Neuronal stem cell (in vitro differentiated cells): ENCODE results near the gene TRMT1.

ENCODE experiments used
- DNase-seq: peaks from one replicate; pipeline ENCODE4 v3.0.0-alpha.2; 2013; ENCODE audit warnings: low spot score
- H2AFZ ChIP-seq: one replicate; pipeline ENCODE4 v1.6.1; 2013; ENCODE audit warnings: mild to moderate bottlenecking, low read length, inconsistent platforms
- H2AK5ac ChIP-seq: 2 replicates; pipeline ENCODE4 v1.6.1; 2013; ENCODE audit warnings: low read depth, mild to moderate bottlenecking, inconsistent platforms, low read length, moderate library complexity, mixed read lengths
- H2BK120ac ChIP-seq: 2 replicates; pipeline ENCODE4 v1.6.1; 2013; ENCODE audit warnings: low read depth, mild to moderate bottlenecking, inconsistent platforms, low read length, moderate library complexity, mixed read lengths
- H2BK12ac ChIP-seq: one replicate; pipeline ENCODE4 v1.6.1; 2013; ENCODE audit warnings: low read length, inconsistent platforms
- H2BK15ac ChIP-seq: 2 replicates; pipeline ENCODE4 v1.6.1; 2013; ENCODE audit warnings: mild to moderate bottlenecking, low read length, inconsistent platforms, mixed read lengths
- H2BK5ac ChIP-seq: one replicate; pipeline ENCODE4 v1.6.1; 2013; ENCODE audit warnings: inconsistent platforms, mild to moderate bottlenecking, low read length, moderate library complexity
- H3K14ac ChIP-seq: one replicate; pipeline ENCODE4 v1.6.1; 2013; ENCODE audit warnings: low read length, inconsistent platforms
- H3K18ac ChIP-seq: 2 replicates; pipeline ENCODE4 v1.6.1; 2013; ENCODE audit warnings: low read length, inconsistent platforms
- H3K23ac ChIP-seq: 2 replicates; pipeline ENCODE4 v1.6.1; 2013; ENCODE audit warnings: low read depth, mild to moderate bottlenecking, mixed read lengths, low read length, inconsistent platforms; ENCODE audit not compliant: poor library complexity
- H3K27ac ChIP-seq: replicated peaks from 3 replicates; pipeline ENCODE4 v1.5.1; 2013; ENCODE audit warnings: low read length, inconsistent platforms
- H3K27me3 ChIP-seq, 3 experiments: 2 replicates each; pipeline ENCODE4 v1.6.1; 2013; ENCODE audit warnings: low read length in 3 of 3, mild to moderate bottlenecking in 2 of 3, inconsistent platforms in 1 of 3, low read depth in 1 of 3, mixed read lengths in 1 of 3, moderate library complexity in 1 of 3; ENCODE audit not compliant: control insufficient read depth in 3 of 3, insufficient read depth in 3 of 3
- H3K36me3 ChIP-seq, 2 donors: replicated peaks in 1 of 2; 2 replicates each; pipeline ENCODE4 v1.6.1; 2013; ENCODE audit warnings: low read length in 2 of 2; ENCODE audit not compliant: control insufficient read depth in 2 of 2, insufficient read depth in 2 of 2
- H3K4ac ChIP-seq: 2 replicates; pipeline ENCODE4 v1.6.1; 2013; ENCODE audit warnings: inconsistent platforms, mild to moderate bottlenecking, low read length, moderate library complexity
- H3K4me1 ChIP-seq, 2 donors: 1 replicate in 1 of 2; 2 replicates in 1 of 2; pipeline ENCODE4 v1.6.1; 2013; ENCODE audit warnings: low read length in 2 of 2, low read depth in 1 of 2; ENCODE audit not compliant: control insufficient read depth in 2 of 2, insufficient read depth in 1 of 2
- H3K4me2 ChIP-seq: one replicate; pipeline ENCODE4 v1.6.1; 2013; ENCODE audit warnings: mild to moderate bottlenecking, low read length, inconsistent platforms; ENCODE audit not compliant: insufficient read depth, poor library complexity, severe bottlenecking
- H3K4me3 ChIP-seq, 2 donors: 2 replicates each; pipeline ENCODE4 v1.5.1; 2013; ENCODE audit warnings: low read length in 2 of 2, mild to moderate bottlenecking in 2 of 2, inconsistent platforms in 1 of 2, moderate library complexity in 1 of 2
- H3K79me1 ChIP-seq: one replicate; pipeline ENCODE4 v1.6.1; 2013; ENCODE audit warnings: low read depth, mild to moderate bottlenecking, inconsistent platforms, low read length, moderate library complexity
- H3K9ac ChIP-seq: one replicate; pipeline ENCODE4 v1.6.1; 2013; ENCODE audit warnings: mild to moderate bottlenecking, low read depth, low read length, inconsistent platforms; ENCODE audit not compliant: poor library complexity
- H3K9me3 ChIP-seq, 2 donors: replicated peaks in 1 of 2; 2 replicates each; pipeline versions ENCODE3 to v1.6.1; 2013; ENCODE audit warnings: low read length in 2 of 2, mild to moderate bottlenecking in 2 of 2, inconsistent platforms in 1 of 2, low read depth in 1 of 2, mixed read lengths in 1 of 2, moderate library complexity in 1 of 2; ENCODE audit not compliant: control insufficient read depth in 2 of 2, insufficient read depth in 1 of 2
- H4K8ac ChIP-seq: one replicate; pipeline ENCODE4 v1.6.1; 2013; ENCODE audit warnings: low read depth, mild to moderate bottlenecking, inconsistent platforms, low read length, moderate library complexity
- H4K91ac ChIP-seq: one replicate; pipeline ENCODE4 v1.6.1; 2013; ENCODE audit warnings: low read length, low read depth, mild to moderate bottlenecking, inconsistent platforms; ENCODE audit not compliant: poor library complexity
- WGBS, 2 donors: extraction: QIAGEN DNeasy Blood & Tissue Kit; methylation state at CpG; one replicate each; pipeline ENCODE4 v1.1.7; 2013; ENCODE audit warnings: missing lambda C conversion rate in 2 of 2, mixed read lengths in 1 of 2; ENCODE audit not compliant: insufficient read length in 2 of 2, insufficient replicate concordance in 1 of 2; ENCODE audit errors: extremely low coverage in 2 of 2; 5-methylcytosine and 5-hydroxymethylcytosine counted together

Gene TRMT1

DNA sequence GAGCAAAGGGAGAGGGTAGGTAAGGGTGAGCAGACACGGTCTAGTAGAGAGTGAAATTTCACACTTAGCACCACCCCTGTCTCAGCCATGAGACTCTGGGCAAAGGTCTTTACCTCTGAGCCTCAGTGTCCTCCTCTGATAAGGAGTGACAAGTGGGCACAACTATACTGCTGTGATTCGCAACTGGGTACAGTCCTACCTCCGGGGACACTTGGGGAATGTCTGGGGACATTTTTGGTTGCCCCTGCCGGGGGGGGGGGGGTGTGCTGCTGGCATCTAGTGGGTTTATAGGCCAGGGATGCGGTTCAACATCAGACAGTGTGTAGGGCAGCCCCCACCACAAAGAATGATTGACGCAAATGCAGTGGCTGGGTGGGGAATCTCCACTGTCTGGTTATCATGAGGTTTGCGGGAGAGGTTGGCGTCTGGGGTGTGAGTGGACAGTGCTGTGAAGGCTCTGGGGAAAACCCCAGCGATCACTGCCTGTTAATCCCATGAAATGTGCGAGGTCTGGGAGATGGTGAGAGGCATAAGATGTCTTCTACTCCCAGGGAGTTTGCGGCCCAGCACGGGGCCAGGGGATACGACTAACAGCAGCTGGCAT is 5.8 kb upstream of the TRMT1 start:
- no peak overlapping the region for H4K91ac ChIP-seq
- H3K4me1 ChIP-seq, result peaks cover 5 to 14% of the 10 kb centered on the region in 2 donors
- H3K36me3 ChIP-seq, result peaks cover 26 to 61% of the 10 kb centered on the region in 2 donors
- no peak overlapping the region for H3K23ac ChIP-seq
- H4K8ac ChIP-seq, result no peak overlapping the region
- peaks cover 33% of the 10 kb centered on the region for H3K79me1 ChIP-seq
- no peak overlapping the region for H3K4ac ChIP-seq
- no peak overlapping the region for H3K14ac ChIP-seq
- H3K27me3 ChIP-seq, result no peaks in the 10 kb centered on the region
- H3K9me3 ChIP-seq, result no peaks in the 10 kb centered on the region
- no peak overlapping the region for H3K4me3 ChIP-seq
- no peak overlapping the region for H2BK12ac ChIP-seq
- no peak overlapping the region for H2AK5ac ChIP-seq
- no peak overlapping the region for H2AFZ ChIP-seq
- no peak overlapping the region for H3K18ac ChIP-seq
- H2BK120ac ChIP-seq, result no peak overlapping the region
- H3K4me2 ChIP-seq, result peak overlapping the region; percentile 3
- WGBS, 2 donors, result no CpG with 5 or more reads among the region's 13 CpGs
- H2BK15ac ChIP-seq, result no peak overlapping the region
- H3K9ac ChIP-seq, result no peak overlapping the region
- no peak overlapping the region for H3K27ac ChIP-seq
- DNase-seq, result no peak
- H2BK5ac ChIP-seq, result no peak overlapping the region

DNA sequence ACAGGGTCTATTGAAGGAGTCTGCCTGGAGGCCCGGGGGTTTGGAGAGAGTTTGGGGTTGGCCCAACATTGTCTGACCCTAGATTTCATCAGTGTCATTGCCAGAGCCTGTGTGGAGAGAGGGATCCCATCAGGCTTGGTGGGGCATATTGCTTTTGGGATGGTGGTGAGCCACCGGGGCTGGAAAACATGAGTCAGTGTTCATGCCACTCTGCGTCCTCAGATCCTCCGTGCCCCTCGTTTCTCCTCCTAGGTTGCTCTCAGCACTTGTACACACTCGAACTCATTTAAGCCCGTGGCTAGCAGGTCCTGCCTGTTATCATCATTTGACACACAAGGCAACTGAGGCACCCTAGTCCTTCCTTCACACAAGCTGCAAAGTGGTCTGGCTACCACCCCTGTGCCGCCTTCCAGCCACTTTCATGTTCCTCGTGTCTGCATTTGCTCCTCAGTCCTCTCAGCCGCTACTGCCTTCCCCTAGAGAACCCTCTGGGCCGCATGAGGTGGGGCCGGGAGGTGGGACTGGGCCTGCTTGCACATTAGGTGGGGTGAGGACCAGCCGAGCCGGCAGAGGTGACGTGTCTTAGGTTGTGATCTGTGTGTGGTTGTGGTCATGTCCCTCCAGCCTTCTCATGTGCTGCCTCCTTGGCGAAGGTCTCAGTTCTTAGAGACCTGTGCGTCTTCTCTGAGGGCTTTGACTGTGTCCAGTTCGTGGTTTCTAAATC is 5.2 kb upstream of the TRMT1 start:
- Histone ChIP-seq H3K23ac (no peak overlapping the region), H3K4me2 (no peak overlapping the region), H3K27me3 (no peaks in the 10 kb centered on the region), H2AFZ (no peak overlapping the region), H3K4me1 (peaks cover 5 to 16% of the 10 kb centered on the region in 2 donors), H2BK15ac (no peak overlapping the region), H2BK12ac (no peak overlapping the region), H3K27ac (no peak overlapping the region), H2AK5ac (no peak overlapping the region), H3K14ac (no peak overlapping the region), H2BK5ac (no peak overlapping the region), H3K9ac (no peak overlapping the region), H3K4me3 (no peak overlapping the region), H4K91ac (no peak overlapping the region), H2BK120ac (no peak overlapping the region), H3K36me3 (peaks cover 25 to 57% of the 10 kb centered on the region in 2 donors), H4K8ac (no peak overlapping the region), H3K9me3 (no peaks in the 10 kb centered on the region), H3K4ac (no peak overlapping the region), H3K79me1 (peaks cover 31% of the 10 kb centered on the region), H3K18ac (no peak overlapping the region)
- DNase-seq, result no peak
- no CpG with 5 or more reads among the region's 18 CpGs for whole genome bisulfite sequencing, 2 donors

DNA sequence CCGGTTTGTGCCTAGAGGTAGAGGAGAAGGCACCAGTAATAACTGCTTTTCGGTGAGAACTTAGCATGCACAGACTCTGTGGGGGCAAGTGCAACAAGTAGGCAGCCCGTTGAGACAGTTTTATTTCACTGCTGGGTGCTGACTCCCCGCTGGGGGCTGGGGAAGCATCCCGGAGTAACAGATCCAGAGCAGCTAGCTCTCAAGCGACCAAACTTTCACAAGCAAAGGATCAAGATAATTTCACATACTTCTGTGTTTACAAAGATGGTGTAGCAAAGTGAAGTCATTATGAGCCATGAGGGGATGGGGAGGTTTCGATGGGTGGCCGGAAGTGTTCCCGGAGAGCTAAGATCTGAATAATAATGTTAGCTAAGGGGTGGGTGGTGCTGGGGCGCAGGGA is 4.3 kb upstream of the TRMT1 start:
- Histone ChIP-seq H3K27ac (no peak overlapping the region), H2BK120ac (no peak overlapping the region), H2BK15ac (no peak overlapping the region), H3K4ac (no peak overlapping the region), H3K4me2 (no peak overlapping the region), H3K23ac (no peak overlapping the region), H3K18ac (no peak overlapping the region), H3K9me3 (no peaks in the 10 kb centered on the region), H3K9ac (no peak overlapping the region), H4K8ac (no peak overlapping the region), H3K14ac (no peak overlapping the region), H4K91ac (no peak overlapping the region), H2BK5ac (no peak overlapping the region), H3K36me3 (peaks cover 20 to 51% of the 10 kb centered on the region in 2 donors), H3K79me1 (peaks cover 26% of the 10 kb centered on the region), H2AK5ac (no peak overlapping the region), H2BK12ac (no peak overlapping the region), H3K4me3 (peak overlapping the region in 1 of 2 donors; percentile 10), H3K27me3 (no peaks in the 10 kb centered on the region), H3K4me1 (peaks cover 9 to 17% of the 10 kb centered on the region in 2 donors), H2AFZ (no peak overlapping the region)
- WGBS, 2 donors, result no CpG with 5 or more reads among the region's 10 CpGs
- no peak for DNase-seq

DNA sequence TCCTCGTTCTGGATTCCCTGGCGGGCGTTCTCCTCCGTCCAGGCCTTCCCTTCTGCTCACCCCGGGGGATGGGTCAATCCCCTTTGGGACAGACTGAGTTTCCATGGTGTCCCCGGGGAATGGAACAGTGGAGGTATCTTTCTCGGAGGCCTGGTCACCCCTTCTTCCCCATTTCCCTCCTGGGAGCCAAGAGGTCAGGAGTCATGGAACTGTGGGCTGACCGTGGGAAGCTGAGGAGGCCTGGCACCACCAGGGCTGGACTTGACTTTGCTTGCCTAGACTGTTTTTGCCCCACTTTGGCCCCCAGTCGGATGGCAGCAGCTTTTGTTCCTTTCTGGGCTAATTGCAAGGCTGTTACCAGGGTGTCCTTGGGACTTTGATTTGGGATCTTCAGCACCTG is 3.5 kb upstream of the TRMT1 start:
- no CpG with 5 or more reads among the region's 9 CpGs for WGBS, 2 donors
- H3K4me3 ChIP-seq, result peak overlapping the region in 1 of 2 donors; percentile 96
- no peak overlapping the region for H2BK120ac ChIP-seq
- H2BK5ac ChIP-seq, result no peak overlapping the region
- no peaks in the 10 kb centered on the region for H3K9me3 ChIP-seq
- H2BK12ac ChIP-seq, result no peak overlapping the region
- no peak overlapping the region for H2AFZ ChIP-seq
- H2AK5ac ChIP-seq, result no peak overlapping the region
- H4K91ac ChIP-seq, result no peak overlapping the region
- H2BK15ac ChIP-seq, result no peak overlapping the region
- H3K4me1 ChIP-seq, result peaks cover 16 to 21% of the 10 kb centered on the region in 2 donors
- H3K14ac ChIP-seq, result no peak overlapping the region
- peaks cover 23 to 52% of the 10 kb centered on the region in 2 donors for H3K36me3 ChIP-seq
- no peak overlapping the region for H3K23ac ChIP-seq
- no peaks in the 10 kb centered on the region for H3K27me3 ChIP-seq
- H4K8ac ChIP-seq, result no peak overlapping the region
- H3K4ac ChIP-seq, result no peak overlapping the region
- H3K9ac ChIP-seq, result peak overlapping the region; percentile 39
- no peak overlapping the region for H3K4me2 ChIP-seq
- H3K27ac ChIP-seq, result no peak overlapping the region
- H3K79me1 ChIP-seq, result peaks cover 28% of the 10 kb centered on the region
- DNase-seq, result no peak
- H3K18ac ChIP-seq, result no peak overlapping the region
